GM19372 (cell line): ENCODE results near the gene FARSA.
"Not testable (repeated sequence)": the region's sequence is repeated elsewhere in the genome, so short reads cannot be mapped to it uniquely, and the experiment has no call there.

Experiments
- ATAC-seq: cut with Tn5 transposase; IDR thresholded peaks from one replicate; pipeline ENCODE4 v1.9.1; 2021; ENCODE audit warnings: mild to moderate bottlenecking, low read depth, moderate library complexity; ENCODE audit not compliant: unreplicated experiment

FARSA gene

DNA sequence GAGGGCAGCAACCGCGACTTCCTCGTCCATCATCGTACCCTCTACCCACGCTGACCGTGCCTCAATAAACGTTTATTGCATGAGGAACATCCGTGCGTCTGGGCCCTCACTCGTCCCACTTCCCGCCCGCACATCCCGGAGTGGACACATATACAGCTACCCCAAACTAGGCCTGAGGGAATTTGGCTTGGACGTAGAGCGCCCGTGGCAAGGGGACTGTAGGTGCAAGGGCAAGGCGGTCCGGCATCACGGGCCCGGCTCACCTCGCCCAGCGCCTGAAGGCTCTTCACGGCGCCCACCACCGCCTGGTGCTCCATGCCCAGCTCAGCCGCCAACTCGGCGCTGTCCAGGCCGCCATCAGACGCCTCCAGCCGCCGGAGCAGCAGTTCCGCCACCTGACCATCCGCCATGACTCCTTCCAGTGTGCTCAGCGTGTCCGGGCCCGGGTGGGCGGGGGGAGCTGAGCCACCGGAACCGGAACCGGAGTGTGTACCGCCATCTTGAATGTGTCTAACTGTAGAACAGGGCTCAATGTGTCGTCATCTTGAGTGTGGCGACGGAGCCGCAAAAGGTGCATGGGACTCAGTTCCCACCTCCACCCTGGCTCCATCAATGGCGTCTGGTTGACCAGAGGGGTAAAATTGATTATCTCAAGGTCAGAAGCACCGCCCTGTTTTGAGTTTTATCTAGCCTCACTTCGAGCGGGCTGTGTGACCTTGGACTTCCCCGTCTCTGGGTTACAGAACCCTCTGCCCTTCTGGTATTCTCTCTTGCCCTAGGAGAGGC, at the start of gene FARSA:
Gene FARSA (minus strand): TSS at position 425 of the 786 bp plus-strand sequence. CDS start 15 bp downstream, at position 410.
- ATAC-seq, result peak; percentile 38

DNA sequence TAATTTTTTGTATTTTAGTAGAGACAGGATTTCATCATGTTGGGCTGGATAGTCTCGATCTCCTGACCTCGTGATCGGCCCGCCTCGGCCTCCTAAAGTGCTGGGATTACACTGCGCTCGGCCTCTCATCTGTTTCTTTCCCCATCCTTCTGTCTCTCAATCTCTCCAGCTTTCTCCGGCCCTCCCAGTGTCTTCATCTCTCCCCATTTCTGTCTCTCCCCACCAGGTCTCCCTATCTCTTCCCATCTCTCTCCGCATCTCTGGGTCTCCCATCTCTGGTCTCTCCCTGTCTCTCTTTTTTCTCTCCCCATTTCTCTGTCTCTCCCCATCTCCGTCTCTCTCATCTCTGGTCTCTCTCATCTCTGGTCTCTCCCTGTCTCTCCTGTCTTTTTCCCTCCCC, 49.6 kb upstream of the FARSA start:
- ATAC-seq, result no peak

DNA sequence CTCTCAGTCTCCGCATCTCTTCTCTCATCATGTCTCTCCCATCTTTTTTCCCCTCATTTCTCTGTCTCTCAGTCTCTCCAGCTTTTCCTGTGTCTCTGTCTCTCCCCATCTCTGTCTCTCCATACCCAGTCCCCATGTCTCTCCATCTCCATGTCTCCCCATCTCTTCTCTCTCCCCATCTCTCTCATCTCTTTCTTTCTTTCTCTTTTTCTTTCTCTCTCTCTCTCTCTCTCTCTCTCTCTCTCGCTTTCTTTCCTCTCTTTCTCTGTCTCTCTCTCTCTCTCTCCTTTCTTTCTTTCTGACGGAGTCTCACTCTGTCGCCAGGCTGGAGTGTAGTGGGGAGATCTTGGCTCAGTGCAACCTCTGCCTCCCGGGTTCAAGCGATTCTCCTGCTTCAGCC, 49.1 kb upstream of the FARSA start:
- no peak for ATAC-seq

DNA sequence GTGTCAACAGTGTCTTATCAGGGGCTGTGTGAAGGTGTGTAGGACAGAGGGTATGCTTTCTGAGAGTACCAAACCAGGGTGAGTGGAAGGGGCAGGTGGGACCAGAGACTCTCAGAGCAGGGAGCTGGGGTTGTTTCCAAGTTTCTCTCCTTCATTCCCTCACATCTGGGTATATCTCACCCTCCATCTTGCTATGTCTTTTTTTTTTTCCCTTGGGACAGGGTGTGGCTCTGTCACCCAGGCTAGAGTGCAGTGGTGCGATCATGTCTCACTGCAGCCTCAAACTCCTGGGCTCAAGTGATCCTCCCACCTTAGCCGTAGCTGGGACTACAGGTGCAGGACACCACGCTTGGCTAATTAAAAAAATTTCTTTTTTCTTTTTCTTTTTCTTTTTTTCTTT, 46.5 kb upstream of the FARSA start:
- no peak for ATAC-seq

DNA sequence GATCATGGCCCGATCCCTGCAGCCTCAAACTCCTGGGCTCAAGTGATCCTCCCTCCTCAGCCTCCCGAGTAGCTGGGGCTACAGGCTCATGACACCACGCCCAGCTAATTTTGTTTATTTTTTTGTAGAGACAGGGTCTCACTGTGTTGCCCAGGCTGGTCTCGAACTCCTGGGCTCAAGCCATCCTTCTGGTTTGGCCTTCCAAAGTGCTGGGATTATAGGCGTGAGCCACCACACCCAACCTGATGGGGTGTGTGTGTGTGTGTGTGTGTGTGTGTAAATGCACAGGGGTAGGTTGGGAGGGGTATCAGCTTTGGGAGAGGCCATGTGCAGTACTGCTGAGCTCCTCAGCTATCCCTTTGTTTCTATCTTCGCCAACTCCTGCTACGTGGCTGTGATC, 42.6 kb upstream of the FARSA start:
- not testable (repeated sequence) for ATAC-seq

DNA sequence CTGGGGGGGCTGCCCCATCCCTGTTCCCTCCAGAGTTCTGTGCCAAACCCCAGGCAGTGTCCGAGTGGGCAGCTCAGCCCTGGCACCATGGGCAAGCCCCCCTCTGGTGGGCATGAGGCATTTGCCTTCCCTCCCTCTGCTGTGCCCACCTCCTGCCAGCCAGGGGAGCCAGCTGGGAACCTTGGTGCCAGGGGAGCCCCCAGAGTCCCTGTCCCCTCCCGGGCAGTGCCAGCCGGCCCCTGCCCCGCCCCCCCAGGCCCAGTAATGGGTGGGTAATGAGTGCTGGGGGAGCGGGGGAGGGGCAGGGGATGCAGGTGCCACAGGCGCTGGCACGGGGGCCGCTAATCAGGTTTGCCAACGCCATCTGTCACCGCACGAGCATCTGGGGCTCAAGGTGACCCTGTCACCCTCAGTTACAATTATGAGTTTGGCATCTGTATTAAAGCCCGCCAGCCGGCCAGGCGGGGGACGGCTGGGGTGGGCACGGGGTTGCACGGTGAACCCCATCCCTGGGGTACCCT, 41.8 kb upstream of the FARSA start:
- ATAC-seq, result no peak

DNA sequence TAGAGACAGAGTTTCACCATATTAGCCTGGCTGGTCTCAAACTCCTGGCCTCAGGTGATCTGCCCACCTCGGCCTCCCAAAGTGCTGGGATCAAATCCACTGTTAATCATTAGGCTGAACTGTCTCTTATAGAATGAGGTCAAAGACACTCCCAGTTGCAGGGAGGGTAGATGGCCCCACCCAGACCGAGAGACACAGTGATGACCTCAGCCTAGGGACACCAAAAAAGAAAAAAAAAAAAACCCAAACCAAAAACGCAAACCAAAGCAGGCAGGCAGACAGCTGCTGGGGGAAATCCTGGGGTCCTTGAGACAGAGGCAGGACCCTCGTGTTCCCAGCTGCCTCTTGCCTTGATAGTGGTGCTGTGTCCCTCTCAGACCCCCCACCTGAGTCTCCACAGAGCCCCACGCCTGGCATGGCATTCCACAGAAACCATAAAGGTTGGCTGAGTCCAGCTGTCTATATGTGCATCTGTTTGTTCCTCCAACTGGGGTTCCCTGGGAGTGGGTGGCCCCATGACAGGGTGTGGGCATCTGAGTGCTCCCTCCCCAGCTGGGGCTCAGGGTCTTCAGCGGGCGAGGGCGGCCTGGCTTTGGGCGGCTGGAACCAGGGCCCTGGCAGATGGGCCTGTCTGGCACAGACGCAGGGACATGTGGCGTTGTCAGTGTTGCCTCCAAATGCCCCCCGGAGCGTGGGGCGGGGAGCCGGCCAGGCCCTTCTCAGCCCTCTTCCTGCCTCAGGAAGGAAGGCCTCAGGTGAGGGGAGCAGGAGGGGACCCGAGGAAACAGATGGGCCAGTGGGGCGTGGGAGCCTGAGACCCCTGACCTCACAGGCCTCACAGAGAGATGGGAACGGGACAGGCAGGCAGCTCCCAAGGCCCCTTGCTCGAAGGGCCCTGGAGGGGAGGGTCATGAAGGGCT, 41.0 kb upstream of the FARSA start:
- no peak for ATAC-seq

DNA sequence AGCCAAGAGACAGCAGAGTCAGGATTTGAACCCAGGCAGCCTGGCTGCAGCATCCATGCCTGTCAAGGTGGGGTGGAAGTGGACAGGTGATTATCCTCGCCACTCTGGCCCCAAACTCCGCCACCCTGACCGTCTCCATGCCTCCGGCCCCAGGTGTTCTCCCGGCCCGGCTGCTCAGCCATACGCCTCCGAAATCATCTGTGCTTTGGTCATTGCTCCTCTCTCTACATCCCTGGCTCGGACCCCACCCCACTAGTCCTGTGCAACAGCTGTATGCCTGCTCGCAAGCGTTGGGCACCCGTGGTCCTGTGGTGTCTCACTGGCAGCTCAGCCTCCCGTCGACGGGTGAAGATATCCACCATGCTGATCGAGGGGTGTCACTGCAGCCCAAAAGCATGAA, 39.7 kb upstream of the FARSA start:
- ATAC-seq, result no peak

DNA sequence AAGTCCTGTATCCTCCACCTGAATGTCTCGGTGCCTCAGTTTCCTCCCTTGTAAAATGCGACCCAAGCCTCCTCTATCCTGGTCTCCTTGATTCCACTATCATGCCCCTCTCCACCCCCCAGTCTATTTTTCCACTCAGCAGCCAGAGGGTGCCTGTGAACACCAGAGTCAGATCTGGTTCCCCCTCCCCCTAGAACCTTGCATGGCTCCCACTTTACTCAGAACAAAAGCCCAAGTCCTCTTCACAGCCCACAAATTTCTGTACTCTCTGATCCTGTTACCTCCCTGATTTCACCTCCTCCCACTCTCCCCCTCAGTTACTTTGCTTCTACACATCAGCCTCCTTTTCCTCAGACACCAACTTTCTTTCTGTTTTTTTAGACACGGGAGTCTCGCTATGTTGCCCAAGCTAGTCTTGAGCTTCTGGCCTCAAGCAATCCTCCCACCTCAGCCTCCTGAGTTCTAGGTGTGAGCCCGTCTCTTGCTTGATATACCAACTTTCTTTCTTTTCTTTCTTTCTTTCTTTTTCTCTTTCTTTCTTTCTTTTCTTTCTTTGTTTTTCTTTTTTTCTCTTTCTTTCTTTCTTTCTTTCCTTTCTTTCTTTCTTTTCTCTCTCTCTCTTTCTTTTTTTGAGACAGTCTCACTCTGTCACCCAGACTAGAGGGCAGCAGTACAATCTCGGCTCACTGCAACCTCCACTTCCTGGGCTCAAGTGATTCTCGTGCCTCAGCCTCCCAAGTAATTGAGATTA, 36.7 kb upstream of the FARSA start:
- ATAC-seq, result no peak

DNA sequence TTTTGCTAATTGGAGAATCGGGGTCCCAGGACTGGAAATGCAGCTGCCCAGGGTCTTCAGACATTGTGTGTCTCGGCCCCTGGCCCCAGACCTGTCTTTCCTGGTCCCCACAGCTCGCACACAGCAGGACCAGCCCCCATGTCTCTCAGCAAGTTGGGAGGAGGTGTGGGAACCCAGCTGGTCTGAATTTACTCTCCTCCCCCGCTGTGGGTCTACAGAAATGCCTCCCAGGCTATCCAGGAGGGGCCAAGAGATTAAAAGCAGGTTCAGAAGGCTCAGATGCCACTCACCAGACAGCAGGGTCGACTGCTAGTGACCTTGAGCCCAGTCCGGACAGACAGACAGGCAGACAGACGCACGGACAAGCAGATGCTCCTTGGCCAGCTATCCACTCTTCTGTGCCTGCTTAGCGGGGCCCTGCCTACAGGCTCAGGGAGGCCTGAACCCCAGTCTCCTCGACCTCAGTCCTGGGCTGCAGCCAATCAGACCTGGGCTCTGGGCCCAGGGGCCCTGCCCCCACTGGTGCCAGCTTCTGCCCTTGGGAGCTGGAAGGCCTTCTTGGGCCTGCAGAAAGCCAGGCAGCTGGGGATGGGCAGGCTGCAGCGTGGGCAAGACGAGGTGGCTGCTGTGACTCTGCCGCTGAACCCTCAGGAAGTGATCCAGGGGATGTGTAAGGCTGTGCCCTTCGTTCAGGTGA, 35.9 kb upstream of the FARSA start, which contains the start of gene DAND5:
Gene DAND5 (plus strand): TSS at position 285 of the 697 bp plus-strand sequence. CDS start 85 bp downstream, at position 370.
- ATAC-seq, result no peak

DNA sequence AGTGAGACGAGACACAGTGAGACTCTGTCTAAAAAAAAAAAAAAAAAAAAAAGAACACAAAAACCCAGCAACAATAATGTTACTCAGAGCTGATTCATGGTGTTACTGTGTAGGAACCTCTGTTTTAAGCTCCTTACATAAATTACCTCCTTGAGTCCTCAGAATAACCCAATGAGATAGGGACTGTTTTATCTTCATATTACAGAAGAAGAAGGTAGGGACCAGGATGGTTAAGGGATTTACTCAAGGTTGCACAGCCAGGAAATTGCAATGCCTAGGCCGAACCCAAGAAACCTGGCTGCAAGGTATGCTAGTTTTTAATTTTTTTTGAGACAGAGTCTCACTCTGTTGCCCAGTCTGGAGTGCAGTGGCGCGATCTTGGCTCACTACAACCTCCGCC, 34.4 kb upstream of the FARSA start:
- no peak for ATAC-seq

DNA sequence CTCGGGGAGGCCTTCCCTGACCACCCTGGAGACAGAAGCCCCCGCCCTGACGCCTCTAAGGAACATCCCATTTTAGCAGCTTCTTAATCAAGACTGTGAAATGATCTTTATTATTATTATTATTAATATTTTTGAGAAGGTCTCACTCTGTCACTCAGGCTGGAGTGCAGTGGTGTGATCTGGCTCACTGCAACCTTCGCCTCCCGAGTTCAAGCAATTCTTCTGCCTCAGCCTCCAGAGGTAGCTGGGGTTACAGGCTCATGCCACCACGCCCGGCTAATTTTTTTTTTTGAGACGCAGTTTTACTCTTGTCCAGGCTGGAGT, 32.3 kb upstream of the FARSA start:
- no peak for ATAC-seq

DNA sequence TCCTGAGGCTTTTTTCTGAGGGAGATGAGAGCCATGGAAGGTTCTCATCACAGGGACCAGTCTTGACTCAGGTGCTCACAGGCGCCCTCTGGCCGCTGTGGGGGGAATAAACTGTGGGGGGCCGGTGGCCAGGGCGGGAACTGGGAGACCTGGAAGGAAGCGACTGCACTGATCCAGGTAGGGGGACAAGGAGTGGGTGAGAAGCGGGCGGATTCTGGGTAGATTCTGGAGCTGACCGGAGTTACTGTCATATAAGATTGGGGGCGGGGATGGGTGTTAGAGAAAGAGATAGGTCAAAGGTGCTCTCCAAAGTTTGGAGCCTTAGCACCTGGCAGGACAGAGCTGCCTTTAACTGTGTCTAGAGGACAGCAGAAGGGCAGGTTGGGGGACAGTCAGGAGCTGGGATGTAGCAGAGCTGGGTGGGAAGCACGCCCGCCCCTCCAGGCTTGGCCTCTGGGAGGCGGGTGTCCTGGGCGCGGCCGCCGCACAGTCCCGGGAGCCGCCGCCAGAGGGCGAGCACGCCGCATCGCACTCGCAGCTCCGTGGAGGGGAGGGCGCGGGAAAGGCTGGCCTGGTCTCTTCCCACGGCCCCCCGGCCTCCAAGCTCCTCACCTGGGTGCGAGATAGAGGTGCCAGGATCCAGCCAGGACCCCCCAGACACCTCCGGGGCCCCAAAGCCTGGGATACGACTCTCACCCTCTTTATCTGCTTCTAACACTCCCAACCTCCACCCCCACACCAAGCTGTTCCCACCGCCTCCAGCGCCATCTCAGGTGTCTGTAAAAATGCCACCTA, 31.7 kb upstream of the FARSA start:
- ATAC-seq, result no peak

DNA sequence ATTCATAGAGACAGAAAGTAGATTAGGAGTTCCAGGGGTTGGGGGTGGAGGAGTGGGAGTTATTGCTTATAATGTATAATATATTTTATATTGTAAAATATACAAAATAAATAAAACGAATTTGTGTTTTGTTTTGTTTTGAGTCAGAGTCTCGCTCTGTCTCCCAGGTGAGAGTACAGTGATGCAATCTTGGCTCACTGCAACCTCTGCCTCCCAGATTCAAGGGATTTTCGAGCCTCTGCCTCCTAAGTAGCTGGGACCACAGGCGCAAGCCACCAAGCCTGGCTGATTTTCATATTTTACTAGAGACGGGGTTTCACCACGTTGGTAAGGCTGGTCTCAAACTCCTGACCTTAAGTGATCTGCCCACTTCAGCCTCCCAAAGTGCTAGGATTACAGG, 26.0 kb upstream of the FARSA start:
- no peak for ATAC-seq

DNA sequence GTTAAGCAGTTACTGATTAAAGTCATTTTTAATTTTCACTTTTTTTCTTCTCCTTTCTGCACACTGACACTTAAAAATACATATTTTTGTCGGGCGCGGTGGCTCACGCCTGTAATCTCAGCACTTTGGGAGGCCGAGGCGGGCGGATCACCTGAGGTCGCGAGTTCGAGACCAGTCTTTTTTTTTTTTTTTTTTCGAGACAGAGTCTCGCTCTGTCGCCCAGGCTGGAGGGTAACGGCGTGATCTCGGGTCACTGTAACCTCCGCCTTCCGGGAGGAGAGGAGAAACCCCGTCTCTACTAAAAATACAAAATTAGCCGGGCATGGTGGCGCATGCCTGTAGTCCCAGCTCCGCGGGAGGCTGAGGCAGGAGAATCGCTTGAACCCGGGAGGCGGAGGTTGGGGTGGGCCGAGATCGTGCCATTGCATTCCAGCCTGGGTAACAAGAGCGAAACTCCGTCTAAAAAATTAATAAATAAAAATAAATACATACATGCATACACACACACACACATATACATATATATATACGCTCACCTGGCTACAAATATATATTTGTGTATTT, 24.0 kb upstream of the FARSA start:
- ATAC-seq, result not testable (repeated sequence)

DNA sequence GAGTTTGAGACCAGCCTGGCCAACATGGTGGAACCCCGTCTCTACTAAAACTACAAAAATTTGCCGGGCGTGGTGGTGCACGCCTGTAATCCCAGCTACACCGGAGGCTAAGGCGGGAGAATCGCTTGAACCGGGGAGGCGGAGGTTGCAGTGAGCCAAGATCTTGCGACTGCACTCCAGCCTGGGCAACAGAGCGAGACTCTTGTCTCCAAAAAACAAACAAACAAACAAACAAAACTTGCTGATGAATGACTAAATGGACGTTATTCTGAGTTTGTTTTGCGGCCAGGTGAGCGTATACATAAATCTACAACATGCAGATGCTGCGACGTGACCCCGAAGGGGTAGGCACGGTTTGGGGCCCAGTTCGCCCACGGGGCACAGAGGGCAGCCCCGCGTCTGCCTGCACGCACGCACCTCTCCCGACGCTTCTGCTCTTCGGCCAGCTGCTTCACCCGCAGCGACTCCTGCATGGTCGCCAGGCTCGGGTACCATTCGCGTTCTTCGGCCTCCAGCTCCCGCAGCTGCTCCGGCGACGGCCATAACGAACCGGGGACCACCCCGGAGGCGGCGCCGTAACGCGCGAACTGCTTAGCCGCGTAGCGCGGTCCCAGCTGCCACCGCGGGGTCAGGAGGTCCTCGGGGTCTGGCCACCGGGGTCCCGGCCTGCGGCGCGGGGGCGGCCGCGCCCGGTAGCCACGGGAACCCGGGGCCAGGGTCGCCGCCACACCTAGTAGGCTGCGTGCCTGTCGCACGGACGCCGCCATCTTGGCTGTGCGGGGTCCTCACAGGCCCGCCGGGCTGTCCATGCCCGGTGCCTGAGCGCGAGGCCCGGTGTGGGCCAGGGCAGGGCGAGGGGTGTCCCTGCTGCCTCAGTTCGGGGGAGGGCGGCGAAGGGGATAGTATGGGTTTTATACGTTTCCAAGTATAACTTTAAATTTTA, 23.2 kb upstream of the FARSA start, which contains the start of gene GADD45GIP1:
Gene GADD45GIP1 (minus strand): TSS at position 778 of the 943 bp plus-strand sequence. CDS start 11 bp downstream, at position 767.
- no peak for ATAC-seq

DNA sequence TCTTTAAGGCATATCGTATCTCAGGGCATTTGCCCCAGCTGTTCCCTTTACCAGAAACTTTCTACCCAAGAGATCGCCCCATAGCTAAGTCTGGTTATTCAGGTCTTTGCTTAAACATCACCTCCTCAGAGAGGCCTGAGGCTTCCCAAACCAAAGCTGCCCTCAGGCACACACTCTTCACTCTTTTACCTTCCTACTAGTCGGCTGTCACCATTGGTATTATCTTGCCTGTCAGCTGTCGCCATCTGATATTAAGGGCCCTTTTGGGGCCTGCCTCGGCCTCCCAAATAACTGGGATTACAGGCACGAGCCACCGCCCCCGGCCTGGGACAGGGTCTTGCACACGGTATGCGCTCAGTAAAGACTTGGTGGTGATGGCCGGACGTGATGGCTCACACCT, 22.5 kb upstream of the FARSA start:
- ATAC-seq, result no peak

DNA sequence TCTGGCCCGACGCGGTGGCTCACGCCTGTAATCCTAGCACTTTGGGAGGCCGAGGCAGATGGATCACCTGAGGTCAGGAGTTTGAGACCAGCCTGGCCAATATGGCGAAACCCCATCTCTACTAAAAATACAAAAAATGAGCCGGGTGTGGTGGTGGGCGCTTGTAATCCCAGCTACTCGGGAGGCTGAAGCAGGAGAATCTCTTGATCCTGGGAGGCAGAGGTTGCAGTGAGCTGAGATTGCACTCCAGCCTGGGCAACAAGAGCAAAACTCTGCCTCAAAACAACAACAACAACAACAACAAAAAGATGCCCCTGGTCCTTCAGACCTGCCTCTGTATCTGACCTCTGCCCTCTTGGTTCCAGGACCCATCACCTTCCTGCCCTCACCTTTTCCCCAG, 22.1 kb upstream of the FARSA start:
- not testable (repeated sequence) for ATAC-seq
